Stimulated activated CD8-positive, alpha-beta memory T cell treated with anti-CD3 and anti-CD28 coated beads, Interleukin-7, amount 100 ng/mL, for 1 hour (primary cell): Measurements from ENCODE around the gene SPATC1L.
"Not testable (repeated sequence)": the region's sequence is repeated elsewhere in the genome, so short reads cannot be mapped to it uniquely, and the experiment has no call there.

Experiments used
- DNase-seq, 2 donors: peaks; one replicate each; pipeline ENCODE4 v3.0.0-alpha.2; 2020; ENCODE audit warnings: low read depth in 2 of 2

SPATC1L gene

DNA sequence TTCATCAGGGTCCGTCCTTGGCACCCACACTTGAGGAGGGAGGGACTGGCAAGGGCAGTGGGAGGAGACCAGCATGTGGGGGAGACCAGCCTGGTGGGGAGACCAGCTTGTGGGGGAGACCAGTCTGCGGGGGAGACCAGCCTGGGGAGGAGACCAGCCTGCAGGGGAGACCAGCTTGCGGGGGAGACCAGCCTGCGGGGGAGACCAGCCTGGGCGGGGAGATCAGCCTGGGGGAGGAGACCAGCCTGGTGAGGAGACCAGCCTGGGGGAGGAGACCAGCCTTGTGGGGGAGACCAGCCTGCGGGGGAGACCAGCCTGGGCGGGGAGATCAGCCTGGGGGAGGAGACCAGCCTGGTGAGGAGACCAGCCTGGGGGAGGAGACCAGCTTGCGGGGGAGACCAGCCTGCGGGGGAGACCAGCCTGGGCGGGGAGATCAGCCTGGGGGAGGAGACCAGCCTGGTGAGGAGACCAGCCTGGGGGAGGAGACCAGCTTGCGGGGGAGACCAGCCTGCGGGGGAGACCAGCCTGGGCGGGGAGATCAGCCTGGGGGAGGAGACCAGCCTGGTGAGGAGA lies 836 bp downstream of the SPATC1L start:
- not testable (repeated sequence) for DNase-seq

DNA sequence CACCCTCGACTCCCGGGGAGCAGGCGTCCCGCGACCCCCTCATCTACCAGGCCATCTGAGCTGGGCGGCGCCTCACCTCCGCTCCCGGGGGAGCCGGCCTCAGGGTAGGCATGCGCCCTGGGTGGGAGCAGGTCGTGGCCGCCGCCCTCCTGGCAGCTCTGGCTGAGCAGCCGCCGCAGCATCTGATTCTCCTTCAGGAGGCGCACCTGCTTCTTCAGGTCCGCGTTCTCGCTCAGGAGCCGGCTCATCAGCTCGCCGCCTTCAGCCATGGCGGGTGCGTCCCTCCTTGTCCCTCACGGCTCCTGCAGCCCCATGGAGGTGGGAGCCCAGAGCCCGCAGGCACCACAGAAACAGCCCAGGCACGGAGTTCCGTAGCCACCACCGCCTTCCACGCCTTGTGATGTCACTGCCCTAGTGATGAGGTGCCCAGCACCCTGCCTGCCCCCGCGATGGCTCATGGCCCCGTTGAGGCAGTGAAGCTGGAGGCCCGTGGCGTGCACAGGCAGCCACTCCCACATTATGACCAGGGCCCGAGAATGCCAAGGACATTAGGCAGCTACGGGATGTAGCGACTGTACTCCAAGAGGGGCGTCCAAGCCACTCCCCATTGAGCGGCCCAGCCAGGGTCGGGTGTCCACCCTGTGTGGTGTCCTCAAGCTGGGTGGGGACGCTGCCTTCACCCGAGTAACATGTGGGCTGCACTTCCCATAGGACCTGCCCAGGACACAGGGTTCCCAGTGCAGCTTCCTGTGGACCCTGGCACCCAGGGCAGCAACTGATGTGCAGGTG lies 1.5 kb downstream of the SPATC1L start:
- DNase-seq = no peak

DNA sequence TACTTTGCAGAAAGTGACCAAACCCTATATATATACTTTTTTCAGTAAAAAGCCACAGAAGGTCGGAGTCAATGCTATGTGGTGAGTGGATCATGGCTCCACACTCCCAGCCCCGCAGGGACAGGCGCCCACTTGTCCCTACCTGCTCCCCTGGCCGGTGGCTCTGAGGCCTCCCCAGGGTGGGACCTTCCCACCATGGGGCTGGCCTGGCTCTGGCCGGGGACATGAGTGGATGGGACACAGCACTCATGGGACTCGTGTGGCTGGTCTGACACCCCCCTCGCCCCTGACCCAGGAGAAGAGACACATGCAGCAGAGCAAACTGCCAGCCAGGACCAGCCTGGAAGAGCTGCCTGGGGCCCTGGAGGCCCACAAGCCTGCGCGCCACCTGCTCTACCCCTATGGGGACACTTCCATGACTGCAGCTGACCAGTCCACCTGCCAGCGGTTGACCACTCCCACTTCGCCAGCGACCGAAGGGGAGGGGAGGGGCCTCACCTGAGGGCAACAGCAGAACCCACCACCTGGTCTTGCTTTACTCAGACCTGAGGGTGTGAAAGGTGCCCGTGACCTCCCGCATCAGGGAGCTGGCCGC lies 2.2 kb downstream of the SPATC1L start:
- DNase-seq = no peak

DNA sequence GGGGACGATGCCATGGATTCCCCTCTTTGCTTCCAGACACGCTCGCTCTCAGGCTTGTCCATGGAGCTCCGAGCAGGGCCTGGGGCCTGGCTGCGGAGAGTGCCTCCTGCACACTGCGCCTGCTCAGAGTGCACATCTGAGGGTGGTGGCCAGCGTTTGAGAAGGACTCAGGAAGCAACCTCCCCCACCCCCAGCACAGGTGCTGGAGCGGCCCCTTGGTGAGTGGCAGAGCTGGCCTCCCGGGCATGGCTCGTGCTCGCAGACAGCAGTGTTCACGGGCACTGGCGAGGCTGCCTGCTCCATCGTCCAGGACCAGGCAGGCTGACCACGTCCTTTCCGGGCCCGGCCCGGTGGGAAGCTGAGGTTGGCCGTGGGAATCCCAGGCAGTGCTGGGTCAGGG lies 2.8 kb downstream of the SPATC1L start:
- no peak for DNase-seq

DNA sequence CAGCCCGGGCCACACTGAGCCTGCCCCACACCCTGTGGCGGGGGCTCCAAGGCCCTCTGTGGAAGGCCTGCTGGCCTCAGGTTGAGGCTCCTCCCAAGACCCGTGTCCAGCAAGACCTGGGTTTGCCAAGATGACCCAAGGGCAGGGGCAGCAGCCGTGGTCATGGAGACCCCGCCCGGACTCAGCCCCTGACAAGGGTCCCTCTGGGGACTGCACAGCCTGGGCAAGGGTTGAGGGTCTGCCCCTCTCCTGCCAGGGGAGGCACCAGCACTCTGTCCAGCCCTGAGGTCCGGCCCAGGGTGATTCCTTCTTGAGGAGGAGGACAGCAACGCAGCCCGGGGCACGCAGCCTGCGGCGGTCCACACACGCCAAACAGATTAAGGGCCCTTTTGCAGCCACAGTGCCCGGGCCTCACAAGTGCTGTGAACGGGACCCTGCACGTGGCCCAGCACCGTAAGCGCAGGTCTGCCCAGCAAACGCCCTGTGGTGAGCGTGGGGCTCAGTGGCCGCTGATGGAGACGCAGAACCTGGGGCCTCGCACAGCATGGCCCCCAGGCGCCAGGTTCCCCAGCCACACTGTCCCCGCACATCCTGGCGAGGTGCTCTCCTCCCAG lies 3.4 kb downstream of the SPATC1L start:
- DNase-seq = no peak

DNA sequence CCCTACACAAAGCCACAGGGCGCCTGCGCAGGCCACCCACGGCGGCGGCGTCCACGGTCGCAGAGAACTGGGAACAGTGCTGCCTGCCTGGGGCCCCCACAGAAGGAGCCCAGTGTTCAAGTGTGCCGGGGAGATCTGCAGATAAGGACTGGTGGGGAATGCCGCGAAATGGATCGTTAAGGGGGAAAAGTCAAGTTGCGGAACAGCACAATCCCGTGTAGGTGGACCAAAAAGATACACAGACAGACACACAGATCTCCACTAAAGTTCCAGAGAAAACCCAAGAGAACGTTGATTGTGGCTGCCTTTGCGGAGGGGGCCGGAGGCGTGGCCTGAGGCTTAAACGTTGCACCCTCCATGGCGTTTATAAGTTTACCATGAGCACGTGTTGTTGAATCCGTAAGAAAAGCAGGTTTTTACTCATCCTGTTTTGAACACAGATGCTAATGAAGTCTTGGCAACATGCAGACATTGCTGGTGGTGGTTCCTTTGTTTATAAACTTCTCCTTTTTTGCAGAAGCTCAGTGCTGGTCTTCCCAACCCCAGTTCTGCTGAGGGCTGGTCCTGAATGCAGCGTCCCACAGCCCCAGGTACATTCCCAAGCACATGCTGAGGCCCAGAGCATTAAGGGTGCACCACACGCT lies 4.1 kb downstream of the SPATC1L start:
- no peak for DNase-seq

DNA sequence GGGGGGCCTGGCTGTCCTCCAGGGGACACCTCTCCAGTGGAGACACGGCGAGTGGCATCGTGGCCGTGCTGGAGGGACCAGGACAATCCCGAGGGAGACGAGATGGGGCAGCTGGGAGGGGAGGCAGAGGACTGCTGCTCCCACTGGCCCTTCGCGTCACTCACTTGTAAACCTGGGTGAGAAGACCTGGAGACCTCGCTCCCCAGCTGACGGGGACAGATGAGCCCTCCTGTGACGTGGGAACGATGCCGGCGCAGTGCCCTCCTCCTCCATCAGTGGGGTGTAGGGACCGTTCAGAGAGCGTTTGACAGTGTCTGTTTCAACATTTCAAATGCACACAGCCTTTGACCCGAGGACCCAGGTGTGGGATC lies 4.6 kb downstream of the SPATC1L start:
- DNase-seq = no peak

DNA sequence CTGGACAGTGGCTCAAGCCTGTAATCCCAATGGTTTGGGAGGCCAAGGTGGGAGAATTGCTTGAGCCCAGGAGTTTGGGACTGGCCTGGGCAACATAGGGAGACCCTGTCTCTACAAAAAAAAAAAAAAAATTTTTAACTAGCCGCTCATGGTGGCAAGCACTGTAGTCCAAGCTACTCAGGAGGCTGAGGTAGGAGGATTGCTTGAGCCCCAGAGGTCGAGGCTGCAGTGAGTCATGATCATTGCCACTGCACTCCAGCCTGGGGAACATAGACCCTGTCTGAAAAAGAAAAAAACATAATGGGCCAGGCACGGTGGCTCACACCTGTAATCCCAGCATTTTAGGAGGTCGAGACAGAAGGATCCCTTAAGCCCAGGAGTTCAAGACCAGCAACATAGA lies 5.3 kb downstream of the SPATC1L start:
- DNase-seq = no peak

DNA sequence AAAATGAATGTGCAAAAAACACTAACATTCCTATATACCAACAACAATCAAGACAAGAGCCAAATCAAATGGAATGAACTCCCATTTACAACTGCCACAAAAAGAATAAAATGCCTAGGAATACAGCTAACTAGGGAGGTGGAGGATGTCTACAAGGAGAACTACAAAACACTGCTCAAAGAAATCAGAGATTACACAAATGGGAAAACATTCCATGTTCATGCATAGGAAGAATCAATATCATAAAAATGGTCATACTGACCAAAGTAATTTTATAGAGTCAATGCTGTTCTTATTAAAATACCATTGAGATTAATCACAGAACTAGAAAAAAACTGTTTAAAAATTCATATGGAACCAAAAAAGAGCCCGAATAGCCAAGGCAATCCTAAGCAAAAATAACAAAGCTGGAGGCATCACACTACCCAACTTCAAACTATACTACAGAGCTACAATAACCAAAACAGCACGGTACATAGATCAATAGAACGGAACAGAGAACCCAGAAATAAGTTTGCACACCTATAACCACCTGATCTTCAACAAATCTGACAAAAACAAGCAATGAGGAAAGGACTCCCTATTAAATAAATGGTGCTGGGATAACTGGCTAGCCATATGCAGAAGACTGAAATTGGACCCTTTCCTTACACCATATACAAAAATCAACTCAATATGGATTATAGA lies 7.7 kb downstream of the SPATC1L start:
- not testable (repeated sequence) for DNase-seq

DNA sequence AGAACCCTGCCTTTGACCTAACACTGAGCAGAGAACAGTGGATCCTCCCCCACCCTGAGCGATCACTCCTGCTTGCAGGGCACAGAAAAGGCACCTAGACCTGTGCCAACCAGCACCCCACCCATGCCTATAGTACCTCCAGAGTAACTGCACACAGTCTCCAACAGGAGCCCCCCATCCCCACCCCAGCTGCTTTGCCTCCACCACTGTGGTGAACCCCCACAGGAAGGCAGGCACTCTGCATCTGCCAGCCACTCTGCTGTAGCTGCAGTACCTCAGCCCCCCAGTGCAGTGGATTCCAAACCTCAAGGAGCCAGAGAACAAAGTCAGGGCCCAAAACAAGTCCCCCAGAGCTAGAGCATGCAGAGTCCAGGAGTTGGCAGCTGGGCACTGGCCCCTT lies 10.7 kb downstream of the SPATC1L start:
- no peak for DNase-seq

DNA sequence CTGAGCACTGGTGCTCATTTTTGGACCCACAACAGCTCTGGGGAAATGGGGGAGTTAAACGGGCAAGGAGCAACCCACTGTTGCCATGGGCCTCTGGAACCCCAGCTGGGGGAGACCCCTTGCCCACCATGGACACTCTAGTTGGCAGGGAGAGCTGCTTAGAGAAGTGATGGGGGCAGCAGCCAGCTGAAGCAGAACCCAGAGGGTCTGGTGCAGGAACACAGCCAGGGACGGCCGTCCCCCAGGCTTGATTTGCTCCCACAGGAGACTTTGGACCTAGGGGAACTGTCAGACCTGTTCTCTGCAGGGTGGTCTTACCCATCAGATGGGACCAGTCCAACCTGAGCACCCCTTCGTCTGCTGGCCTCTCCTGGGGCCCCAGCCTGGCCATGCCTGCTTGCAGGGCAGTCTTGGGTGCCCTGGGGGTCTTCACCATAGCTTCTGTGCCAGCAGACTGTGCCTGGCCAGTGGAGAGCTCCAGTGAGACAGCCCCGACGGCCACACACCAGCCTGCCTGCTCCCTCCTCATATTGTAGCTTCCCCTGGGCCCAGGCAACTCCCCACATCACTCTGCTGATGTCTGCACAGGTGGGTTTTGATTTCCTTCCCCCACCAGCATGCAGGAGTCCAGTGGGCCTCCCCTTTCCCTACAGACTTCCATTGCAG lies 11.3 kb downstream of the SPATC1L start:
- DNase-seq = no peak

DNA sequence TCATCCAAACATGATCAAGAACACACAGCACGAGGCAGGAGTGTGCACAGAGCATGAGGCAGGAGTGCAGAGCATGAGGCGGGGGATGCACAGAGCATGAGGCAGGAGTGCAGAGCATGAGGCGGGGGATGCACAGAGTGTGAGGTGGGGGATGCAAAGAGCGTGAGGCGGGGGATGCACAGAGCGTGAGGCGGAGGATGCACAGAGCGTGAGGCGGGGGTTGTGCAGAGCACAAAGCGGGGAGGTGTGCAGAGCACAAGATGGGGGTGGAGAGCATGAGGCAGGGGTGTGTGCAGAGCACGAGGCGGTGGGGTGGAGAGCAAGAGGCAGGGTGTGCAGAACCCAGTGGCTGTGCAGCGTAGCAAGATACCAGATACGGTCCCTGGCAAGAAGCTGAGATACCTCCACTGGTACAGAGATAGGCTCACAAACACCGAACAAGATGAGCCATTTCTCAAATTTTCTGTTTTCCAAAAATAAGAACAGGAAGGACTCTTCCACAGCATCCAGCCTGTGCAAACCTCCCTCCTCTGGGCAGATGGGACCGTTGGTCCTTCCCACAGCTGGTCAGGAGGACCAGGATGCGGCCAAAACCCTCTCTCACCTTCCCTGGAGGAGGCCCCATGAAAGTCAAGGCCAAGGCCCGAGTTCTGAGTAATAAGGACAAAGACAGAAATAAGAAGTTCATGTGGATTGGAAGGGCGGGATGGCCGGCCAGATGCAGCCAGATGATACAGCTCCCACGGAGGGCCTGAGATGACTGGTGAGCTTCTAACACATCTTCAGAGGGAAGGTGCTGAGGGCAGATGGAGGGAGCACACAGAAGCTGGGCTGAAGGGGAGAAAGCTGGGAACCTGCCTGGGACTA lies 12.0 kb downstream of the SPATC1L start:
- no peak for DNase-seq

DNA sequence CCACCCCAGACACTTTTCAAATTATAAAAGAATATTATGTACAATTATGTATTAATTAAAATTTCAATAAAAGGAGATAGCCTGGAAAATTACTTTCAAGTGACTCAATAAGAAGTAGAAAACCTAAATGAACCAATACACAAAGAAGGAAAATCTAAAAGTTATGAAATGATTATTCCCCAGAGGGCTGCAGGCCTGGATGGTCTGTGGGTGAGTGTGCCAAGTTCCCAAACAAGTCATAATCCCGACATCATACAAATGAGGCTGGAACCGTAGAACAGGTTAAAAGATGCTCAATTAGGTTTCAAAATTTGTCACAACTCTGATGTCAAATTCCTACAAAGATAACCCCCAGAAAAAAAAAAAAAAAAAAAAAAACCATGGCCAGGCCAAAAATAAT lies 12.7 kb downstream of the SPATC1L start:
- no peak for DNase-seq

DNA sequence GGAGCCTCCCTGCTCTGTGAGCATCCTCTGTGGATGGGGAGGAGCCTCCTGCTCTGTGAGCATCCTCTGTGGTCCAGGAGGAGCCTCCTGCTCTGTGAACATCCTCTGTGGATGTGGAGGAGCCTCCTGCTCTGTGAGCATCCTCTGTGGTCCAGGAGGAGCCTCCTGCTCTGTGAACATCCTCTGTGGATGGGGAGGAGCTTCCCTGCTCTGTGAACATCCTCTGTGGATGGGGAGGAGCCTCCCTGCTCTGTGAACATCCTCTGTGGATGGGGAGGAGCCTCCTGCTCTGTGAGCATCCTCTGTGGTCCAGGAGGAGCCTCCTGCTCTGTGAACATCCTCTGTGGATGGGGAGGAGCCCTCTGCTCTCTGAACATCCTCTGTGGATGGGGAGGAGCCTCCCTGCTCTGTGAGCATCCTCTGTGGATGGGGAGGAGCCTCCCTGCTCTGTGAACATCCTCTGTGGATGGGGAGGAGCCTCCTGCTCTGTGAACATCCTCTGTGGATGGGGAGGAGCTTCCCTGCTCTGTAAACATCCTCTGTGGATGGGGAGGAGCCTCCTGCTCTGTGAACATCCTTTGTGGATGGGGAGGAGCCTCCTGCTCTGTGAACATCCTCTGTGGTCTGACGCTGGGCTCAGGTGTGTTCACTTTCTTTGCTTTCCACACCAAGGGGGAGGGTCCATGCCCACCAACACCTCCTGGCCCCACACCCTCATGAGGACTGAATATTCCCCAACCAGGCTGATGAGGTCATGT lies 13.6 kb downstream of the SPATC1L start:
- not testable (repeated sequence) for DNase-seq

DNA sequence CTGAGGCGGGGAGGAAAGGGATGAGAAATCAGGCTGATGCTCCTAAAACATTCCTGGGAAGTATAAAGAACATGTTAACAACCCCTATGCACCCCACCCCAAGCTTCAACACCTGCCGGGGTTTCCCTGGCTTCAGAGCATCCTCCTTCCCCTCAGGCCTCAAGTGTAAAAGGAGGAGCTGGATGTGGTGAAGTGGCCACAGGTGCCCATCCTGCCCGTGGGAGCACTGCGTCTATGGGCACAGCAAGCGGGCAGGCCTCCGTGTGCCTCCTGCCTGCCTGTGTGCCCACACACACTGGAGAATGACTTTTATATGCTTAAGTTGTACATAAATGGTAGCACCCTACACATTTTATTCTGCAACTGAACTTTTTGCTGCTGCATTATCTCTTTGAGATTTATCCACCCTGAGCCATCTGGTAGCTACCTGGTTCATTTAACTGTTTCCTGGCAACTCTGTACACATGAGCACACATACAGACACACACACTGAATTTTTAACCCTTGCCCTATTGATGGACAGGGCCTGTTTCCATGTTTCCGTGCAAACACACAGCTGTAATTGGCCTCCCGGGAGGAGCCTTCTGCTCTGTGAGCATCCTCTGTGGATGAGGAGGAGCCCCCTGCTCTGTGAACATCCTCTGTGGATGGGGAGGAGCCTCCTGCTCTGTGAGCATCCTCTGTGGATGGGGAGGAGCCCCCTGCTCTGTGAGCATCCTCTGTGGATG lies 15.4 kb downstream of the SPATC1L start:
- DNase-seq = no peak

DNA sequence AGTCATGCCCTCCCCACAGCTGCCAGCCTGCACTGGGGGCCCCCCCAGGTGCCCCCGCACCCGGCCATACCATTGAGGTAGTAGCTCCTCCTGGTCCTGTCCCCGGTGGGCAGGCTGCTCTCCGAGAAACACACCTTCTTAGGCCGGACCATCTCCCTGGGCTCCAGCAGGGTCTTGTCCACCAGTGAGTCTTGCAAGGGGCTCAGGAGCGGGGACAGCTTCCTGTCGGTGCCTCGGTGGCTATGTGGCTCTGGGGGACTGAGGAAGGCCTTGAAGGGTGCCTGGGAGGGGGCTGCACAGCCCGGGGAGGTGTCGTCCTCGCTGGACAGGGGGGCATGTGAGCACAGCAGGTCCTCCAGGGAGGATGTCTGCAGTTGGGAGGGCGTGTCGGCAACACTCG lies 16.0 kb downstream of the SPATC1L start:
- DNase-seq = no peak

DNA sequence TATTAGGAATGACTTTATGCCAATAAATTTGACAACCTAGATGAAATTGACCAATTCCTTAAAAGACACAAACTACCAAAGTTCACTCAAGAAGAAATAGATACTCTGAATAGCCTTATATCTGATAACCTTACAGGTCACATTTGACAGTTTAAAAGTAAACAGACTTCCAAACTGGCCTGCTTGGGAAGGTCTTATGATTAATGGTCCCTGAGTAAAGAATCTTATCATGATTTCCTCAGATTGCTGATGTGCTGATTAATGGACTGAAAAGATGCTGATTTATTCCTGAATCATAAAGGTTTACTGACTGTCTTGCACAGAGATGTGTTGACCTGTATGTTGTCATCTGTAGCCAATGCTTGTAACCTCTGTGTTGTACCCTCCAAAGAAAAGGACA lies 19.2 kb downstream of the SPATC1L start:
- no peak for DNase-seq

DNA sequence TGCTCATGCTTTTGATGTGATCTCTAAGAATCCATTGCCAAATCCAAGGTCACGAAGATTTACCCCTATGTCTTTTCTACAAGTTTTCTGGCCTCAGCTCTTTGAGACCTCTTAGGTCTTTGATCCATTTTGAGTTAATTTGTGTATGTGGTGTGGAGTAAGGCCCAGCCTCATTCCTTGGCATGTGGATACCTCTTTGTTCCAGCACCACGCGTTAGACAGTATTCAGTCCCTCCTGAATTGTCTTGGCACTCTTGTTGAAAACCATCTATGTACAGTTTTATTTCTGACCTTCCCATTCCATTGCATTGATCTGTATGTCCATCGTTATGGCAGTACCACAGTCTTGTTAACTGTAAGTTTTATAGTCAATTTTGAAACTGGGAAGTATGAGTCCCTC lies 20.9 kb downstream of the SPATC1L start:
- DNase-seq = no peak
